H1 (cell line): ENCODE results near the gene MAP1B. TPM values are rescaled to one million over a fixed set of nuclear protein-coding genes. Genes with fewer than 3 reads are reported as not detected.

Source experiments
- CTCF ChIA-PET: fragments of 300-600 bp; sonication (Branson Sonifier 250); formaldehyde crosslinking; loops from one replicate; lab custom pipeline; 2021; ENCODE audit not compliant: partially characterized antibody; lab: Charles Lee
- POLR2A ChIA-PET: fragments of 300-600 bp; sonication (Branson Sonifier 250); formaldehyde crosslinking; loops from one replicate; lab custom pipeline; 2021; ENCODE audit warnings: inconsistent platforms; ENCODE audit not compliant: partially characterized antibody; lab: Charles Lee
- DNase-seq, 2 experiments: peaks; one replicate each; pipeline versions ENCODE4 v3.0.0 to v3.0.0-alpha.2; 2010 to 2022; ENCODE audit warnings: low spot score in 2 of 2, low read depth in 1 of 2, mixed read lengths in 1 of 2
- FAIRE-seq: peaks from 2 replicates; lab custom pipeline; 2011; peaks lifted over from hg19 to GRCh38; lab: Jason Lieb, UNC
- H2AFZ ChIP-seq: 2 replicates; pipeline ENCODE4 v1.8.1; 2012; ENCODE audit warnings: low read length, inconsistent platforms
- H2AK5ac ChIP-seq: 2 replicates; pipeline ENCODE4 v1.6.1; 2013; ENCODE audit warnings: low read depth, low read length
- H2BK120ac ChIP-seq: replicated peaks from 2 replicates; pipeline ENCODE3; 2013; ENCODE audit warnings: low read depth, low read length, inconsistent platforms
- H2BK12ac ChIP-seq: 2 replicates; pipeline ENCODE4 v1.6.1; 2013; ENCODE audit warnings: low read depth, low read length
- H2BK15ac ChIP-seq: 2 replicates; pipeline ENCODE4 v1.6.1; 2013; ENCODE audit warnings: low read length
- H2BK20ac ChIP-seq: 2 replicates; pipeline ENCODE4 v1.6.1; 2013; ENCODE audit warnings: low read length
- H2BK5ac ChIP-seq: 2 replicates; pipeline ENCODE4 v1.6.1; 2013; ENCODE audit warnings: low read depth, low read length
- H3K14ac ChIP-seq: 2 replicates; pipeline ENCODE4 v1.6.1; 2013; ENCODE audit warnings: inconsistent platforms; ENCODE audit not compliant: insufficient read length
- H3K18ac ChIP-seq: 2 replicates; pipeline ENCODE4 v1.6.1; 2013; ENCODE audit warnings: low read length; ENCODE audit errors: extremely low read depth
- H3K23ac ChIP-seq: 2 replicates; pipeline ENCODE4 v1.6.1; 2013; ENCODE audit warnings: inconsistent platforms; ENCODE audit not compliant: insufficient read length
- H3K23me2 ChIP-seq: 2 replicates; pipeline ENCODE4 v1.6.1; 2013; ENCODE audit warnings: low read depth, low read length
- H3K27ac ChIP-seq: 2 replicates; pipeline ENCODE4 v1.6.1; 2011; ENCODE audit warnings: low read depth, low read length, inconsistent platforms
- H3K27me3 ChIP-seq, 4 experiments: replicated peaks in 1 of 4; 1 replicate in 1 of 4; 2 replicates in 3 of 4; pipeline versions ENCODE4 v1.6.1 to v1.8.1; 2011 to 2013; ENCODE audit warnings: low read length in 3 of 4, mild to moderate bottlenecking in 3 of 4, inconsistent platforms in 2 of 4, mixed read lengths in 2 of 4, moderate library complexity in 1 of 4; ENCODE audit not compliant: control insufficient read depth in 3 of 4, insufficient read depth in 3 of 4; ENCODE audit errors: extremely low read depth in 1 of 4
- H3K36me3 ChIP-seq, 4 experiments: 2 replicates each; pipeline versions ENCODE4 v1.6.1 to v1.8.1; 2011 to 2013; ENCODE audit warnings: mild to moderate bottlenecking in 4 of 4, low read length in 3 of 4, moderate library complexity in 2 of 4, control low read depth in 1 of 4, inconsistent platforms in 1 of 4; ENCODE audit not compliant: insufficient read depth in 4 of 4, control insufficient read depth in 2 of 4
- H3K4ac ChIP-seq: replicated peaks from 2 replicates; pipeline ENCODE3; 2013; ENCODE audit warnings: low read length, low read depth, mixed read lengths, inconsistent platforms; ENCODE audit not compliant: insufficient read length
- H3K4me1 ChIP-seq, 4 experiments: replicated peaks in 1 of 4; 1 replicate in 1 of 4; 2 replicates in 3 of 4; pipeline versions ENCODE4 v1.6.1 to v1.8.1; 2011 to 2013; ENCODE audit warnings: low read length in 3 of 4, inconsistent platforms in 2 of 4, mixed read lengths in 1 of 4; ENCODE audit not compliant: insufficient read depth in 4 of 4, control insufficient read depth in 3 of 4
- H3K4me2 ChIP-seq, 2 experiments: 2 replicates each; pipeline versions ENCODE4 v1.6.1 to v1.8.1; 2011 to 2013; ENCODE audit warnings: low read depth in 2 of 2, low read length in 2 of 2, control low read depth in 1 of 2, inconsistent platforms in 1 of 2, mild to moderate bottlenecking in 1 of 2; ENCODE audit not compliant: insufficient read depth in 1 of 2
- H3K4me3 ChIP-seq, 4 experiments: fragments of 200-600, 300-600 bp in 1 of 4; sonication (generic), shearing (Covaris generic), sonication (Bioruptor Twin) in 1 of 4; 2 replicates each; pipeline versions ENCODE4 v1.5.1 to v1.8.1; 2011 to 2016; ENCODE audit warnings: low read length in 4 of 4, low read depth in 3 of 4, control low read depth in 2 of 4, inconsistent platforms in 2 of 4, mild to moderate bottlenecking in 2 of 4, mixed read lengths in 1 of 4, moderate library complexity in 1 of 4; ENCODE audit not compliant: insufficient read depth in 2 of 4; ENCODE audit errors: extremely low read depth in 1 of 4
- H3K56ac ChIP-seq: replicated peaks from 2 replicates; pipeline ENCODE3; 2013; ENCODE audit warnings: low read depth, mild to moderate bottlenecking, mixed read lengths, low read length, inconsistent platforms; ENCODE audit not compliant: insufficient read length
- H3K79me1 ChIP-seq: 2 replicates; pipeline ENCODE4 v1.6.1; 2013; ENCODE audit warnings: low read depth, low read length, control low read depth
- H3K79me2 ChIP-seq, 2 experiments: 2 replicates each; pipeline versions ENCODE4 v1.6.1 to v1.8.1; 2012 to 2013; ENCODE audit warnings: low read length in 2 of 2, mild to moderate bottlenecking in 2 of 2, inconsistent platforms in 1 of 2; ENCODE audit not compliant: insufficient read depth in 2 of 2, control insufficient read depth in 1 of 2
- H3K9ac ChIP-seq, 4 experiments: replicated peaks in 1 of 4; 1 replicate in 1 of 4; 2 replicates in 3 of 4; pipeline versions ENCODE4 v1.6.1 to v1.8.1; 2011 to 2013; ENCODE audit warnings: low read depth in 3 of 4, low read length in 3 of 4, control low read depth in 2 of 4, mild to moderate bottlenecking in 2 of 4, moderate library complexity in 2 of 4, inconsistent platforms in 1 of 4; ENCODE audit errors: extremely low read depth in 1 of 4
- H3K9me3 ChIP-seq, 2 experiments: 2 replicates each; pipeline versions ENCODE4 v1.6.1 to v1.8.1; 2012 to 2013; ENCODE audit warnings: mild to moderate bottlenecking in 2 of 2, moderate library complexity in 2 of 2, control low read depth in 1 of 2, inconsistent platforms in 1 of 2, low read depth in 1 of 2, low read length in 1 of 2, mixed read lengths in 1 of 2; ENCODE audit not compliant: insufficient read depth in 2 of 2
- H4K20me1 ChIP-seq, 2 experiments: replicated peaks in 1 of 2; 2 replicates each; pipeline versions ENCODE3 to v1.8.1; 2011 to 2013; ENCODE audit warnings: inconsistent platforms in 2 of 2, low read length in 2 of 2, mild to moderate bottlenecking in 1 of 2; ENCODE audit not compliant: insufficient read depth in 2 of 2, control insufficient read depth in 1 of 2
- H4K5ac ChIP-seq: 2 replicates; pipeline ENCODE4 v1.6.1; 2013; ENCODE audit warnings: low read length, low read depth, mixed read lengths, inconsistent platforms; ENCODE audit not compliant: insufficient read length
- H4K8ac ChIP-seq: 2 replicates; pipeline ENCODE4 v1.8.0; 2013; ENCODE audit warnings: mild to moderate bottlenecking, moderate library complexity, low read length, inconsistent platforms; ENCODE audit not compliant: insufficient read depth; ENCODE audit errors: extremely low read depth
- H4K91ac ChIP-seq: replicated peaks from 2 replicates; pipeline ENCODE3; 2013; ENCODE audit warnings: low read length, mixed read lengths, inconsistent platforms; ENCODE audit not compliant: insufficient read length
- BACH1 ChIP-seq: IDR thresholded peaks from 2 replicates; pipeline ENCODE4 v1.6.1; 2012; ENCODE audit warnings: low read length, improper control_type of control experiment
- CBX5 ChIP-seq: fragments of 300-800, 300-1000 bp; sonication (generic); IDR thresholded peaks from 2 replicates; pipeline ENCODE4 v1.7.1; 2016; ENCODE audit warnings: antibody characterized with exemption, low read length, low read depth
- KDM4A ChIP-seq: IDR thresholded peaks from one replicate; pipeline ENCODE4 v1.7.1; 2012; ENCODE audit warnings: low read depth, mild to moderate bottlenecking, moderate library complexity, low read length, inconsistent platforms; ENCODE audit not compliant: severe bottlenecking
- POLR2AphosphoS5 ChIP-seq: IDR thresholded peaks from 2 replicates; pipeline ENCODE4 v1.6.1; 2011; ENCODE audit warnings: low read depth, low read length
- POU5F1 ChIP-seq: IDR thresholded peaks from 2 replicates; pipeline ENCODE4 v1.6.1; 2011; ENCODE audit warnings: low read depth, mild to moderate bottlenecking, low read length, moderate library complexity
- WGBS, 2 experiments: shearing (Covaris generic) in 1 of 2; methylation state at CpG; one replicate each; pipeline versions ENCODE4 v1.1.6 to v1.1.7; 2013 to 2015; ENCODE audit warnings: low lambda C conversion rate in 2 of 2, mixed read lengths in 2 of 2, inconsistent platforms in 1 of 2, low coverage in 1 of 2, missing lambda C conversion rate in 1 of 2; ENCODE audit not compliant: insufficient replicate concordance in 2 of 2, insufficient coverage in 1 of 2, insufficient read length in 1 of 2; ENCODE audit errors: extremely low coverage in 1 of 2, missing lambda C conversion rate in 1 of 2; 5-methylcytosine and 5-hydroxymethylcytosine counted together
- polyA plus RNA-seq, 7 experiments: library from polyadenylated mRNA; depleted of rRNA in 3 of 7; stranded (reverse) in 5 of 7; unstranded in 2 of 7; fragments of >200 nt in 5 of 7; fragments of 200-250 nt in 2 of 7; gene quantifications; 1 replicate in 5 of 7; 2 replicates in 1 of 7; 4 replicates in 1 of 7; pipeline versions ENCODE4 v1.2.1 to v1.2.3, GENCODE V29; 2011 to 2013; ENCODE audit warnings: missing spikeins in 2 of 7, mixed read lengths in 2 of 7
- total RNA-seq: library from RNA; stranded (reverse); fragmentation: NEBNext Ultra II Directional; extraction: Animal tissue kit (Norgen Biotek cat#: 25700); gene quantifications from 2 replicates; pipeline ENCODE4 v1.2.1, GENCODE V29; 2021
- TF ChIP-seq, protein P1 (sequence below): IDR thresholded peaks from 2 replicates; pipeline ENCODE4 v1.6.1; 2012; ENCODE audit warnings: inconsistent platforms

The MAP1B gene
- total and polyA plus RNA-seq, 2 of the 8 experiments (the other 6 are each of a cell fraction or from before 2014, with no cell fraction given): 24.5 to 120 TPM

GRCh38 chr5:72212171-72212570 is 104.9 kb downstream of the MAP1B start:
- Histone ChIP-seq H3K4me1 (peaks cover 3 to 18% (median 9%) of the 10 kb centered on the region in 4 experiments; a peak in 5 of 7 replicates), H2AK5ac (no peak overlapping the region), H3K9me3 (no peaks in the 10 kb centered on the region), H2BK15ac (no peak overlapping the region), H3K18ac (no peak overlapping the region), H3K4me2 (no peak overlapping the region), H3K56ac (no peak overlapping the region), H4K5ac (no peak overlapping the region), H3K9ac (no peak overlapping the region), H2AFZ (no peak overlapping the region), H3K4me3 (no peak overlapping the region), H3K36me3 (peaks cover 0 to 5% (median 0%) of the 10 kb centered on the region in 4 experiments; a peak in 4 of 8 replicates), H3K4ac (no peak overlapping the region), H3K23ac (no peak overlapping the region), H3K23me2 (no peaks in the 10 kb centered on the region; the same call in 1 of the 2 replicates), H3K27ac (no peak overlapping the region), H4K8ac (no peak overlapping the region), H2BK120ac (no peak overlapping the region), H3K14ac (no peak overlapping the region), H3K27me3 (peaks cover 0 to 2% (median 0%) of the 10 kb centered on the region in 4 experiments; a peak in 1 of 7 replicates), H3K79me2 (no peaks in the 10 kb centered on the region), H2BK5ac (no peak overlapping the region), H4K20me1 (peaks cover 0 to 3% of the 10 kb centered on the region in 2 experiments), H2BK20ac (no peak overlapping the region), H3K79me1 (no peaks in the 10 kb centered on the region), H4K91ac (no peak overlapping the region), H2BK12ac (no peak overlapping the region)
- WGBS, 2 experiments: 89% methylated on average over 2 of the region's 2 CpGs; no CpG with 5 or more reads in 1 of the 2 experiments
- ChIA-PET CTCF (no interaction called here), POLR2A (no interaction called here)
- FAIRE-seq (no peak), DNase-seq (no peak)
- no peak for TF ChIP-seq KDM4A
- TF ChIP-seq BACH1: no peak
- no peak for TF ChIP-seq POU5F1
- no peak for TF ChIP-seq POLR2AphosphoS5
- TF ChIP-seq, protein P1, sequence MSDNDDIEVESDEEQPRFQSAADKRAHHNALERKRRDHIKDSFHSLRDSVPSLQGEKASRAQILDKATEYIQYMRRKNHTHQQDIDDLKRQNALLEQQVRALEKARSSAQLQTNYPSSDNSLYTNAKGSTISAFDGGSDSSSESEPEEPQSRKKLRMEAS: no peak
- no peak for TF ChIP-seq CBX5
